ENCODE measurements around the gene GNB1L. TPM values are rescaled to one million over a fixed set of nuclear protein-coding genes. Genes with fewer than 3 reads are reported as not detected.
"Not testable (repeated sequence)": the region's sequence is repeated elsewhere in the genome, so short reads cannot be mapped to it uniquely, and the experiment has no call there.

The GNB1L gene
- total RNA-seq, 1 donor from 2014 or later: 7.8 TPM

GRCh38 chr22:19836512-19836911 is 18.2 kb downstream of the GNB1L start:
- DNase-seq: no peak
- Histone ChIP-seq H3K9me3 (no peaks in the 10 kb centered on the region), H3K36me3 (no peaks in the 10 kb centered on the region), H3K27ac (no peak overlapping the region), H3K27me3 (no peaks in the 10 kb centered on the region), H3K4me3 (no peak overlapping the region), H3K4me1 (no peaks in the 10 kb centered on the region)
- no peak for TF ChIP-seq CTCF (IDR thresholded peaks at IDR 0.05)
- intact Hi-C loops (cut with DNase I): no loop called here
- ATAC-seq: no peak

DNA sequence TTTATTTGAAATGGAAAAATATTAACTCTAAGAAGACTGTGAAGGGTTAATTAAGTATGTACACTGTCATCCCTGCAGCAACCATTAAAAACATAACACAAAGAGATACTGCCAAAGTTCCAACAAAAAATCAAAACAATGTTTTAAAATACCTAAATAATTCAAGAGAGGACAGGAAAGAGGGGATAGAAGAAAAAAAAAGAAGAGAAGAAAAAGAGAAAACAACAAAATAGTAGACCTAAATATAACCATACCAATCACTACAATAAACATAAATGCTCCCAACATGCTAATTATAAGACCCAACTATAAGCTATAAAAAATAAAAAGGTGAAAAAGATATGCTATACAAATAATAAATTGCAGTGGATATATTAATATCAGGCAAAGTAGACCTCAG is 20.1 kb downstream of the GNB1L start:
- H3K36me3 ChIP-seq: no peaks in the 10 kb centered on the region
- no peak for TF ChIP-seq CTCF (IDR thresholded peaks at IDR 0.05)
- ATAC-seq (no peak), DNase-seq (no peak)
- intact Hi-C loops (cut with DNase I): no loop called here
- H3K4me1 ChIP-seq: no peaks in the 10 kb centered on the region
- no peaks in the 10 kb centered on the region for H3K9me3 ChIP-seq
- no peak overlapping the region for H3K27ac ChIP-seq
- no peaks in the 10 kb centered on the region for H3K27me3 ChIP-seq
- H3K4me3 ChIP-seq: no peak overlapping the region

DNA sequence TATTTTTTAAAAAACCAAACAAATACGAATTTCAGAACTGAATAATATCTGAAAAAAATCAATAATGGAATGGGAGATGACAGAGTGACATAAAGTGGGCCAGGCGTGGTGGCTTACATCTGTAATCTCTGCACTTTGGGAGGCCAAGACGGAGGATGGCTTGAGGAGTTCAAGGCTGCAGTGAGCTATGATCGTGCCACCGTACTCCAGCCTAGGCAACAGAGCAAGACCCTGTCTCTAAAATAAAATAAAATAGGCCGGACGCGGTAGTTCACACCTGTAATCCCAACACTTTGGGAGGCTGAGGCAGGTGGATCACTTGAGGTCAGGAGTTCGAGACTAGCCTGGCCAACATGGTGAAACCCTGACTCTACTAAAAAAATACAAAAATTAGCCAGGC is 21.3 kb downstream of the GNB1L start:
- H3K27ac ChIP-seq; intact Hi-C loops (cut with DNase I); DNase-seq; H3K4me1 ChIP-seq; H3K27me3 ChIP-seq; H3K4me3 ChIP-seq; H3K9me3 ChIP-seq; H3K36me3 ChIP-seq; ATAC-seq: not testable (repeated sequence)

DNA sequence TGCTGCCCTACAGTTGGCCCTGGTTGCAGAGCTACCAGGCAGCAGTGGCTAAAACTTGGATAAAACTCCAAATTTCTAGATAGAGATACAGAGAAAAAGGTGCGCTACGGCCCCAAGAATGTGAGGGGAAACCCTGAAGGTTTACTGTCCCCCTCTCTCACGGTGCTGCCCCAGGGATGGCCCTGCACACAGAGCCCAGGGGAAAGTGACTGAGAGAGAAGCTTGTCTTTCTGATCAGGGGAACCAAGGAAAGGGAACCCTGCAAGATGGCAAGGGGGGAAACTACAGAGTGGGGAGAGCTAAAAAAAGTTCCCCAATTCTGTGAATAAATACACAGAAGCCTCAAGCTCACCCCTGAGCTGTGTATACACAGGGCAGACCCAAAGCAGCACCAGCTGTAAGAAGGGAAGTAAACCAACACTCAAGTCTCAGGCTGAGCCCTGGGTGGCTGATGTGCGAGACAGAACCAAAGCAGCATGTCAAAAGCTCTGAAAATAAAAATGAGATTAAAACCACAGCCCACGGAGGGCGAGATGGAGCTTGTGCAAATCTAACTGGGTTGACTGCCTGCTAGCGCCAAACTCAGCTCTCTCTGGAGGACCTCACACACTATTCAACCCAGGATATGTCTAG is 22.1 kb downstream of the GNB1L start:
- no peak overlapping the region for H3K4me3 ChIP-seq
- ATAC-seq: no peak
- no peak for TF ChIP-seq CTCF (IDR thresholded peaks at IDR 0.05)

GRCh38 chr22:19831979-19832378 is 22.7 kb downstream of the GNB1L start:
- DNase-seq; H3K4me1 ChIP-seq; H3K4me3 ChIP-seq; intact Hi-C loops (cut with DNase I); H3K27me3 ChIP-seq; H3K27ac ChIP-seq; H3K36me3 ChIP-seq; H3K9me3 ChIP-seq; ATAC-seq: not testable (repeated sequence)

More for the DNA sequence above, 22.1 kb downstream of the GNB1L start:
- H3K36me3 ChIP-seq: no peaks in the 10 kb centered on the region
- no peaks in the 10 kb centered on the region for H3K9me3 ChIP-seq
- no peak for DNase-seq
- H3K27me3 ChIP-seq: no peaks in the 10 kb centered on the region
- intact Hi-C loops (cut with DNase I): no loop called here
- H3K27ac ChIP-seq: no peak overlapping the region
- H3K4me1 ChIP-seq: no peaks in the 10 kb centered on the region

- Histone ChIP-seq H3K27me3 (no peaks in the 10 kb centered on the region), H3K27ac (no peak overlapping the region), H3K9me3 (no peaks in the 10 kb centered on the region), H3K4me1 (no peaks in the 10 kb centered on the region), H3K4me3 (no peak overlapping the region), H3K36me3 (no peaks in the 10 kb centered on the region)
- ATAC-seq (no peak), DNase-seq (no peak)
- intact Hi-C loops (cut with DNase I): no loop called here
- no peak for TF ChIP-seq CTCF (IDR thresholded peaks at IDR 0.05)
Observed at GRCh38 chr22:19831016-19831415, 23.7 kb downstream of the GNB1L start.

GRCh38 chr22:19828035-19828401 is 26.7 kb downstream of the GNB1L start:
- DNase-seq (no peak), ATAC-seq (no peak)
- no peaks in the 10 kb centered on the region for H3K4me1 ChIP-seq
- no peak overlapping the region for H3K27ac ChIP-seq
- no peak for TF ChIP-seq CTCF (IDR thresholded peaks at IDR 0.05)
- no peaks in the 10 kb centered on the region for H3K9me3 ChIP-seq
- intact Hi-C loops (cut with DNase I): no loop called here
- no peaks in the 10 kb centered on the region for H3K36me3 ChIP-seq
- H3K27me3 ChIP-seq: no peaks in the 10 kb centered on the region
- H3K4me3 ChIP-seq: no peak overlapping the region

All from upper lobe of right lung (tissue), 1 donor.